Panc1 (cell line): ENCODE results near the gene PRR19.

Experiments used
- POLR2AphosphoS5 ChIP-seq: IDR thresholded peaks from 2 replicates; pipeline ENCODE4 v1.6.1; 2012; ENCODE audit warnings: mild to moderate bottlenecking, low read depth, low read length, moderate library complexity
- TCF7L2 ChIP-seq: IDR thresholded peaks from 2 replicates; pipeline ENCODE4 v1.6.1; 2011; ENCODE audit warnings: mild to moderate bottlenecking, low read depth, low read length, inconsistent platforms
- TF ChIP-seq, protein P1 (sequence below): fragments of 450-650 bp; IDR thresholded peaks from 2 replicates; pipeline ENCODE4 v1.5.1; 2017; ENCODE audit warnings: mild to moderate bottlenecking
- TF ChIP-seq, protein P2 (sequence below), 2 experiments: IDR thresholded peaks; 2 replicates each; pipeline ENCODE4 v1.6.1; 2011 to 2012; ENCODE audit warnings: low read depth in 2 of 2, control low read depth in 1 of 2, low read length in 1 of 2, mild to moderate bottlenecking in 1 of 2, moderate library complexity in 1 of 2; ENCODE audit not compliant: insufficient read depth in 1 of 2

DNA sequence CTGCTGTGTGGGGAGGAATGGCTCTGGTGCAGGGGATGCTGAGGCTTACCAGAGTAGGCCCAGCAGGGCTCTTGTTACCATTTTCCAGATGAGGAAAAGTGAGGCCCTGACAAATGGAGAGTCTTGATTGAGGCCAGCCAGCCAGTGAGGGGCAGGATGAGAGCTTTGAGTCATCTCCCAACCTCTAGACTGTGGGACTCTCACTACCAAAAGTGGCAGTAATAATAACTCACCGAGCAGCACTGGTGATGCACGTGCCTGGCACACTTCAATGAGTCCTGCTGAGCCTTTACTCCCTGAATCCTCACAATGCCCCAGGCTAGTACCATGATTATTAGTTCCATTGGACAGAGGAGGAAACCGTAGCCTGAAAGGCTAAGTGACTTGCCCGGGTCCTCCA, 25.1 kb upstream of the PRR19 start:
- no peak for TF ChIP-seq POLR2AphosphoS5
- TF ChIP-seq, protein P1, sequence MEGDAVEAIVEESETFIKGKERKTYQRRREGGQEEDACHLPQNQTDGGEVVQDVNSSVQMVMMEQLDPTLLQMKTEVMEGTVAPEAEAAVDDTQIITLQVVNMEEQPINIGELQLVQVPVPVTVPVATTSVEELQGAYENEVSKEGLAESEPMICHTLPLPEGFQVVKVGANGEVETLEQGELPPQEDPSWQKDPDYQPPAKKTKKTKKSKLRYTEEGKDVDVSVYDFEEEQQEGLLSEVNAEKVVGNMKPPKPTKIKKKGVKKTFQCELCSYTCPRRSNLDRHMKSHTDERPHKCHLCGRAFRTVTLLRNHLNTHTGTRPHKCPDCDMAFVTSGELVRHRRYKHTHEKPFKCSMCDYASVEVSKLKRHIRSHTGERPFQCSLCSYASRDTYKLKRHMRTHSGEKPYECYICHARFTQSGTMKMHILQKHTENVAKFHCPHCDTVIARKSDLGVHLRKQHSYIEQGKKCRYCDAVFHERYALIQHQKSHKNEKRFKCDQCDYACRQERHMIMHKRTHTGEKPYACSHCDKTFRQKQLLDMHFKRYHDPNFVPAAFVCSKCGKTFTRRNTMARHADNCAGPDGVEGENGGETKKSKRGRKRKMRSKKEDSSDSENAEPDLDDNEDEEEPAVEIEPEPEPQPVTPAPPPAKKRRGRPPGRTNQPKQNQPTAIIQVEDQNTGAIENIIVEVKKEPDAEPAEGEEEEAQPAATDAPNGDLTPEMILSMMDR = no peak
- TF ChIP-seq TCF7L2 = no peak
- TF ChIP-seq, protein P2, sequence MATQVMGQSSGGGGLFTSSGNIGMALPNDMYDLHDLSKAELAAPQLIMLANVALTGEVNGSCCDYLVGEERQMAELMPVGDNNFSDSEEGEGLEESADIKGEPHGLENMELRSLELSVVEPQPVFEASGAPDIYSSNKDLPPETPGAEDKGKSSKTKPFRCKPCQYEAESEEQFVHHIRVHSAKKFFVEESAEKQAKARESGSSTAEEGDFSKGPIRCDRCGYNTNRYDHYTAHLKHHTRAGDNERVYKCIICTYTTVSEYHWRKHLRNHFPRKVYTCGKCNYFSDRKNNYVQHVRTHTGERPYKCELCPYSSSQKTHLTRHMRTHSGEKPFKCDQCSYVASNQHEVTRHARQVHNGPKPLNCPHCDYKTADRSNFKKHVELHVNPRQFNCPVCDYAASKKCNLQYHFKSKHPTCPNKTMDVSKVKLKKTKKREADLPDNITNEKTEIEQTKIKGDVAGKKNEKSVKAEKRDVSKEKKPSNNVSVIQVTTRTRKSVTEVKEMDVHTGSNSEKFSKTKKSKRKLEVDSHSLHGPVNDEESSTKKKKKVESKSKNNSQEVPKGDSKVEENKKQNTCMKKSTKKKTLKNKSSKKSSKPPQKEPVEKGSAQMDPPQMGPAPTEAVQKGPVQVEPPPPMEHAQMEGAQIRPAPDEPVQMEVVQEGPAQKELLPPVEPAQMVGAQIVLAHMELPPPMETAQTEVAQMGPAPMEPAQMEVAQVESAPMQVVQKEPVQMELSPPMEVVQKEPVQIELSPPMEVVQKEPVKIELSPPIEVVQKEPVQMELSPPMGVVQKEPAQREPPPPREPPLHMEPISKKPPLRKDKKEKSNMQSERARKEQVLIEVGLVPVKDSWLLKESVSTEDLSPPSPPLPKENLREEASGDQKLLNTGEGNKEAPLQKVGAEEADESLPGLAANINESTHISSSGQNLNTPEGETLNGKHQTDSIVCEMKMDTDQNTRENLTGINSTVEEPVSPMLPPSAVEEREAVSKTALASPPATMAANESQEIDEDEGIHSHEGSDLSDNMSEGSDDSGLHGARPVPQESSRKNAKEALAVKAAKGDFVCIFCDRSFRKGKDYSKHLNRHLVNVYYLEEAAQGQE (IDR thresholded peaks at IDR 0.05; ENCODE audit: insufficient read depth in 1 of 2, low read depth in 2 of 2, low read length in 1 of 2) = no peak
